GM20431 (cell line): Measurements from ENCODE around the gene ALDH1A3.

ENCODE experiments used
- in situ Hi-C: fragments of 300-500 bp; cut with MseI, MboI; formaldehyde crosslinking; loops from one replicate; pipeline ENCODE4 v1.15.0; 2020; ENCODE audit warnings: low sequenced_read_pairs; ENCODE audit not compliant: unreplicated experiment

The ALDH1A3 gene

GRCh38 chr15:100879061-100879463 lies 569 bp upstream of the ALDH1A3 start:
- in situ Hi-C loops, result no loop called here

GRCh38 chr15:100880139-100880896 lies 687 bp downstream of the ALDH1A3 start:
- in situ Hi-C loops, result no loop called here

- in situ Hi-C loops, result no loop called here
Measured at GRCh38 chr15:100880897-100881242, 1.2 kb downstream of the ALDH1A3 start.

GRCh38 chr15:100881573-100882336 lies 2.1 kb downstream of the ALDH1A3 start:
- in situ Hi-C loops, result no loop called here

- in situ Hi-C loops, result no loop called here
Measured at GRCh38 chr15:100885116-100885515, 5.5 kb downstream of the ALDH1A3 start.

GRCh38 chr15:100885811-100886210 lies 6.2 kb downstream of the ALDH1A3 start:
- in situ Hi-C loops, result no loop called here

- in situ Hi-C loops, result no loop called here
Measured at GRCh38 chr15:100887211-100887913, 7.7 kb downstream of the ALDH1A3 start.

GRCh38 chr15:100889385-100890050 lies 9.9 kb downstream of the ALDH1A3 start:
- in situ Hi-C loops, result no loop called here

- in situ Hi-C loops, result no loop called here
Measured at GRCh38 chr15:100890051-100890720, 10.6 kb downstream of the ALDH1A3 start.

GRCh38 chr15:100890850-100891249 lies 11.2 kb downstream of the ALDH1A3 start:
- in situ Hi-C loops, result no loop called here

- in situ Hi-C loops, result no loop called here
Measured at GRCh38 chr15:100891307-100892012, 11.8 kb downstream of the ALDH1A3 start.

- in situ Hi-C loops, result no loop called here
Measured at GRCh38 chr15:100892013-100892355, 12.4 kb downstream of the ALDH1A3 start.

- in situ Hi-C loops, result no loop called here
Measured at GRCh38 chr15:100893261-100893963, 13.8 kb downstream of the ALDH1A3 start.

- in situ Hi-C loops, result no loop called here
Measured at GRCh38 chr15:100893964-100894295, 14.3 kb downstream of the ALDH1A3 start.

- in situ Hi-C loops, result no loop called here
Measured at GRCh38 chr15:100895721-100896120, 16.1 kb downstream of the ALDH1A3 start.

- in situ Hi-C loops, result no loop called here
Measured at GRCh38 chr15:100897221-100898151, 17.9 kb downstream of the ALDH1A3 start.

GRCh38 chr15:100898152-100898490 lies 18.5 kb downstream of the ALDH1A3 start:
- in situ Hi-C loops, result no loop called here
